ENCODE results near the gene KDM7A. TPM values are rescaled to one million over a fixed set of nuclear protein-coding genes. Genes with fewer than 3 reads are reported as not detected.

KDM7A gene
- total RNA-seq, 1 experiment from 2014 or later: 6.6 TPM

DNA sequence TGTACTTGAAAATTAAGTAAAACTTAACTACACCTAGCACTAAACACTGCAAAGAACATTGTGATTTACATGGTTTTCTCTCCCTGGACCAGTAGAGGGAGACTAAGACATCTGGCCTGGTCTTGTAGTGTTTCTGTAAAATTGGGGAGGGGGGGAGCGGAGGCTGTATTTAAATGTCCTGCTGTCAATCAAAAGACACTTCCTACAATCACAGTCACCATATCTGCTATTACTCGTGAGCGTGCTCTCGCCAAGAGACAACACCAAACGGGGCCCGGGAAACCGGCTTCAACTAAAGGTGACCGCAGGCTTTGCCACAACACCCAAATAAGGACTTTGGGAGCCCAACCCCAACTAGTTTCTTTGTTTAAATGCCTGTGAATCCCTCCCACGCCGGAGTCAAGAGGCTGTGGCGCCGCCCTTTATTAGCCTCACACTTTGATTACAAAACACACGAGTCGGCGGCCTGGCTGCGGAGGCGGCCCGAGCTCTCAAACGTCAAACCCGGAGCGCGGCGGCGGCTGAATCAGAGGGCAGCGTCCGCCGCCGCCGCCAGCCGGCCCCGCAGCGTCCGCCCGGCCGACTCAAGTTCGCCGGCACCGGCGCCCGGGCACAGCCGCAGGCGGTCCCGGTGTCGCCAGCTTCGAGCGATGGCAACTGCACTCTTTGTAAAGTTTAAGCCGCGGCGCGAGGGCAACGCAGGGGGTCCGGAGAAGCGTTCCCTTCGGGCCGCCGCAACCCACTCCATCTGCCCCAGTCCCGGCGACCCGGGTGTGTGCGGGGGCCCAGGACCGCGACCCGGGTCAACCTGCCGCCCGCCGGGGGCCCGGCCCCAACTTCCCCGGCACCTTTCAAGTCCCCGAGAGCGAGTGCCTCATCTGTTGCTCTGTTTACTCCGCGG is 1.3 kb downstream of the KDM7A start:
- H3K4me1 Mint-ChIP-seq: peaks cover 11 to 21% of the 10 kb centered on the region in 2 experiments
- Histone ChIP-seq H3K9ac (ENCODE audit: extremely low read depth, insufficient read length, low read length) (no peak overlapping the region), H3K27ac (ENCODE audit: insufficient read length, low read depth, low read length) (no peak overlapping the region), H3K27me3 (ENCODE audit: insufficient read depth, low read length) (peaks cover 9% of the 10 kb centered on the region; the same call in 1 of the 2 replicates), H3K4me1 (ENCODE audit: insufficient read depth, low read length) (no peaks in the 10 kb centered on the region), H2BK5ac (ENCODE audit: insufficient read length, low read length) (no peak overlapping the region), H3K23ac (ENCODE audit: insufficient read length, low read depth, low read length) (no peak overlapping the region), H4K5ac (ENCODE audit: insufficient read length, low read depth, low read length) (no peak overlapping the region), H4K91ac (ENCODE audit: insufficient read length, low read depth, low read length) (no peak overlapping the region), H3K18ac (ENCODE audit: insufficient read length, low read depth, low read length) (peak overlapping the region; percentile 21), H3K79me1 (ENCODE audit: insufficient read depth, low read depth, low read length, poor library complexity, severe bottlenecking) (no peaks in the 10 kb centered on the region), H2AFZ (ENCODE audit: low read length) (no peak overlapping the region), H3K4me2 (ENCODE audit: insufficient read depth, insufficient read length, low read length) (peak overlapping the region; percentile 62), H2AK5ac (ENCODE audit: insufficient read length, low read length) (no peak overlapping the region), H2BK120ac (ENCODE audit: low read depth, low read length, poor library complexity, severe bottlenecking) (no peak overlapping the region), H3K4ac (ENCODE audit: low read depth, low read length) (no peak overlapping the region), H3K79me2 (ENCODE audit: insufficient read depth, low read length) (peaks cover 2% of the 10 kb centered on the region; the same call in 1 of the 2 replicates), H3K56ac (ENCODE audit: insufficient read length, low read depth, low read length) (no peak overlapping the region), H3K23me2 (ENCODE audit: insufficient read length, low read depth, low read length, poor library complexity, severe bottlenecking) (peaks cover 6% of the 10 kb centered on the region), H3K9me3 (ENCODE audit: control insufficient read depth, low read depth, low read length) (no peaks in the 10 kb centered on the region), H4K8ac (replicated peaks; ENCODE audit: insufficient read length, low read depth, low read length) (no peak overlapping the region), H3T11ph (ENCODE audit: low read length) (no peak overlapping the region), H3K14ac (ENCODE audit: insufficient read depth, low read length) (no peak overlapping the region), H2BK15ac (ENCODE audit: low read depth, low read length) (no peak overlapping the region), H2BK20ac (ENCODE audit: low read depth, low read length, poor library complexity, severe bottlenecking) (no peak overlapping the region), H4K20me1 (ENCODE audit: control insufficient read depth, insufficient read depth, insufficient read length) (no peaks in the 10 kb centered on the region), H2BK12ac (ENCODE audit: insufficient read length, low read depth, low read length) (no peak overlapping the region)
- peak overlapping the region; percentile 47 to 94 (median 65); a peak in 4 of 7 replicates for H3K27ac Mint-ChIP-seq
- peak; percentile 82 for DNase-seq
- peaks cover 0 to 8% (median 4%) of the 10 kb centered on the region in 3 experiments; a peak in 4 of 7 replicates for H3K36me3 Mint-ChIP-seq (ENCODE audit: insufficient read depth in 1 of 3, low read depth in 3 of 3)
- no CpG with 5 or more reads among the region's 72 CpGs for WGBS (ENCODE audit: extremely low coverage, insufficient read length, low lambda C conversion rate)
- TF ChIP-seq, protein P1, sequence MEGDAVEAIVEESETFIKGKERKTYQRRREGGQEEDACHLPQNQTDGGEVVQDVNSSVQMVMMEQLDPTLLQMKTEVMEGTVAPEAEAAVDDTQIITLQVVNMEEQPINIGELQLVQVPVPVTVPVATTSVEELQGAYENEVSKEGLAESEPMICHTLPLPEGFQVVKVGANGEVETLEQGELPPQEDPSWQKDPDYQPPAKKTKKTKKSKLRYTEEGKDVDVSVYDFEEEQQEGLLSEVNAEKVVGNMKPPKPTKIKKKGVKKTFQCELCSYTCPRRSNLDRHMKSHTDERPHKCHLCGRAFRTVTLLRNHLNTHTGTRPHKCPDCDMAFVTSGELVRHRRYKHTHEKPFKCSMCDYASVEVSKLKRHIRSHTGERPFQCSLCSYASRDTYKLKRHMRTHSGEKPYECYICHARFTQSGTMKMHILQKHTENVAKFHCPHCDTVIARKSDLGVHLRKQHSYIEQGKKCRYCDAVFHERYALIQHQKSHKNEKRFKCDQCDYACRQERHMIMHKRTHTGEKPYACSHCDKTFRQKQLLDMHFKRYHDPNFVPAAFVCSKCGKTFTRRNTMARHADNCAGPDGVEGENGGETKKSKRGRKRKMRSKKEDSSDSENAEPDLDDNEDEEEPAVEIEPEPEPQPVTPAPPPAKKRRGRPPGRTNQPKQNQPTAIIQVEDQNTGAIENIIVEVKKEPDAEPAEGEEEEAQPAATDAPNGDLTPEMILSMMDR (conservative IDR thresholded peaks at IDR 0.05): peak; percentile 80
- H3K9me3 Mint-ChIP-seq: peaks cover 4 to 10% of the 10 kb centered on the region in 2 experiments; a peak in 4 of 5 replicates
- H3K4me3 Mint-ChIP-seq: peak overlapping the region; percentile 81 to 90
- H3K27me3 Mint-ChIP-seq (ENCODE audit: low read depth): peaks cover 28% of the 10 kb centered on the region

Measured in H9 (cell line).